NCI-H1930 (cell line): ENCODE results near the gene PDLIM7.

ENCODE experiments used
- DNase-seq, 2 experiments: peaks; one replicate each; lab custom pipeline; 2025; lab: John Stamatoyannopoulos, UW

Gene PDLIM7

DNA sequence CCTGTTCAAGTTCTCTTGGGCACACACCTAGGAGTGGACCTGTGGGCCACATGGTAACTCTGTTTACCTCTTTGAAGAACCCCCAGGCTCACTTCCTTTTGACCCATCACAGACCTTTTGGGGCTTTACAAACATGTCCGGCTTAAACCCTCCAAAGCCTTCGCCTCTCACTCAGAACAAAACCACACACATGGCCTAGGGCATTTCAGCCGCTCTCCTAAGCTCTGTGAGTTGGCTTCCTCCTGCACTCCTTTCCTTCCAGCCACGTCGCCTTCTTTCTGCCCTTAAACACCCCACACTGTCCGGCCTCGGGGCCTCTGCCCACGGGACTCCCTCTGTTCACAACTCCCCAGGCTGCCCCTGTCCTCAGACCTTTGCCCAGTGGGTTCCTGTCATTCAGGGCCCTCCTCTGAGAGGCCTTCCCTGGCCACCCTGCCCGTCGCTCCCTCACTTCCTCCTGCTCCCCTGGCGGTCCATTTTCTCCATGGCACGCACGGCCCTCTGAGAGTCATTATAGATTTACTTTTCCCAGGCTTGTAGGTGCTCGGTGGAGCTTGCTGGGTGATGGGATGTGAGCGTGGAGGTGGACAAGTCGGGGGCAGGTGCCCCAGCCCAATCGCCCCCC is 10.3 kb upstream of the PDLIM7 start:
- no peak for DNase-seq

DNA sequence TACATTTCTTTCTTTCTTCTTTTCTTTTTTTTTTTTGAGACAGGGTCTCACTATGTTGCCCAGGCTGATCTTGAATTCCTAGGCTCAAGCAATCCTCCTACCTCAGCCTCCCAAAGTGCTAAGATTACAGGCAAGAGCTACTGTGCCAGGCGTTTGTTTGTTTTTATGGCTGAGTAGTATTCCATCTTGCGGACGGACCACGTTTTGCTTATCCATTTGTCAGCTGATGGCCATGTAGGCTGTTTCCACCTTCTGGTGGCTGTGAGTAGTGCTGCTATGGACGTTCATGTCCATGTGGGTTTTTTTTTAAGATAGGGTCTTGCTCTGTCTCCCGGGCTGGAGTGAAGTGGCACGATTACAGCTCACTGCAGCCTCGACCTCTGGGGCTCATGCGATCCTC is 9.8 kb upstream of the PDLIM7 start:
- no peak for DNase-seq

DNA sequence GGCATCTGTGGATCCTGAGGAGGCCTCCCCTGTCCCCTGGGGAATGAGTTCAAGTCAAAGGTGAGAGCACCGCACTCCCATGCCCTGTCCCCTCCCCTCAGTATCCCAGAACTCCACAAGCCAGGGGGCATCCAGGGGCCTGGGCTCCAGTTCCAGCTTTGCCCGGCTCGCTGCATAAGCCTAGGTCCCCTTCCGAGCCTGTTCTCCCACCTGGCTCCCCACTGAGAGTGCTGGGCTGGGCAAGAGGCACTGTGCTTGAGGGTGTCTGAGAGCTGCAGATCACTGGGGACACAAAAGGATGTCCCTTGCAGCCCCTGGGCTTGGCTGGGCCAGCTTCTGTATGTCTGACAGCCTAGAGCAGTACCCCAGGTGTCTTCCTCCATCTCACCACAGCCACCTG is 7.7 kb upstream of the PDLIM7 start:
- DNase-seq, result no peak

DNA sequence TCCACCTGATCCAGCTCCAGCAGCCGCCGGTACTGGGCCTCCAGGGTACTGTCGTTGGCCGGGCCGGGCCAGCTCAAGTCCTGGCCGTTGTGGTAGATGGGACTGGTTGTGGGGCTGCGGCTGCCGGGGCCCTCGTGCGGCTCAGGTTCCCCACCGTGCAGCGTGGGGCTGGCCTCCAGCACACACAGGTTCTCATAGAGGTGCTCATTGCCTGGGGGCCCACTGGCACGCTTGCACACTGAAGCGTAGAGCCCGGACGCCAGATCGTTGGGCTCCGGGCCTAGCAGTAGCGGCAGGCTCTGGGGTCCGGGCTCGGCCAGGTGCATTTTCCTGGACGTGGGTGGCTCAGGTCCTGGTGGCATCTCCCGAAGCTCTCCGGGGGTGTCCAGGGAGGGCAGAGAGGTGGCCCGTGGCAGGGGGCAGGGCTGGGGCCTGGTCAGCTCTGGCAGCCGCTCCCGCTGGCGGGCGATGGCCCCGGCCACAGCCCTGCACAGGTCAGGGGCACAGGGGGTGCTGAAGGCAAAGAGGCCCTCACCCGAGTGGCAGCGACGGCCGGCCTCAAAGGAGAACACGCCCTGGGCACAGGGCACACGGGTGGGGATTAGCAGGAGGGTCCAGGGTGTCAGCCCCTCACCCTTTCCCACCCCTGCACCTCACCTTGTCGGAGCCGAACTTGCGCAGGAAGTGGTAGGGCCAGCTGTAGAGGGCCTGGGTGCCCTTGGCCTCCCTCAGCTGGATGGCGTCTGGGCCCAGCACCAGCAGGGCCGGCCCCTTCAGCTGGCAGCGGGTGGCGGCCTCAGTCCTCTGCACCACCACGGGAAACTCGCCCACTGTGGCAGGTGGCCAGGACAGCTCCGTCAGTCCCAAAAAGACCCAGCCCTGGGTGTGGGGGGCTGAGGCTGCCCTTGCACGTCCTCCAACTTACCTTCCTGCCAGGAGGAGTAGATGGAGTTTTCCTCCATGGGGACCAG is 7.0 kb upstream of the PDLIM7 start:
- DNase-seq, result no peak

DNA sequence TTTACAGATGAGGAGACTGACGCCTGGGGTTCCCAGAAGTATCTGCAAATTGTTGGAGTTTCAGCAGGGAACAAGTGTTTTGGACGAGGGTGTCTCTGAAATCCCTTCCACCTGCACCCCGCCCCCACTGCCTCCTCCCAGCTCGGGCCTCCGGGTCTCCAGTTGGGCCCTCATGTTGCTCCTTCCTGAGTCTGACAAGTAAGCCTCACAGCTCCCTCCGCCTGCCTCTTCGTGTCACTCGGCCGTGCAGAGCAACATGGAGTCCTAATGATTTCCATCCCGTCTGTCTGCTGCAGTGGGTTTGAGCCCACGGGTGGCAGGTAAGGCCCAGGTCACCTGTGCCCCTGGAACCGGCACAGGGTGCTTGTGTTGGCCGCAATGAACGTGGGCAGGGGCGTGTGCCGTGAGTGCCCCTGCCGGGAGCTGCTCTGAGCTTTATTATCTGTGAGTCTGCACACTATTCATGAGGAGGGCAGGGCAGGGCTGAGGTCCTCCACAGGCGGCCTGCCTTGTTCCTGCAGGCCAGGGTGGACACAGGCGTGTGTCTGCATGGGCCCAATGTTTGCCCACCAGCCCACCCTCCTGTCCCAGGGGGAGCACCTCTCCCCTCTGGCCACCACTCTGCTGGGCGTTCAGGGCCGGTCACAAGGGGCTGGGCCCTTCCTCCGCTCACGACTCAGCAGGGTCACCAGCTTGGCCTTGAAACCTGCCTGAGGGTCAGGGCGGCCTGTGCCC is 6.1 kb upstream of the PDLIM7 start:
- DNase-seq, result no peak

DNA sequence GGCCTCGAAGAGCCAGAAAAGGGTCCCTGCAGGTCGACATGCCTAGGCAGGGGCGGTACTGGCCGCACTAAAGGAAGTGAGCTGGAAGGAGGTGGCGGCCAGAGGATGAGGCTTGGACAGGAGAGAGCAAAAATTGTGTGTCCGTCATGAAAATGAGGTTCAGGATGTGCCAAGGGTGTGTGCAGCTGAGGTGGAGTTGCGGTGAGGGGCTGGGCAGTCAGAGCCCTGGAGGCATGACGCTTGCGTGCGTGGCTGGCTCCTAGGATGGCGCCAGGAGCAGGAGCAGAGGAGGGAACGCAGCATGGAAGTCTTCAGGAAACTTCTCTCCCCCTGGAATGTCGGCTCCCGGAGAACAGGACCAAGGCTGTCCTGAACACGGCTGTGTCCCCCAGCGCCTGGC is 5.5 kb upstream of the PDLIM7 start:
- no peak for DNase-seq

DNA sequence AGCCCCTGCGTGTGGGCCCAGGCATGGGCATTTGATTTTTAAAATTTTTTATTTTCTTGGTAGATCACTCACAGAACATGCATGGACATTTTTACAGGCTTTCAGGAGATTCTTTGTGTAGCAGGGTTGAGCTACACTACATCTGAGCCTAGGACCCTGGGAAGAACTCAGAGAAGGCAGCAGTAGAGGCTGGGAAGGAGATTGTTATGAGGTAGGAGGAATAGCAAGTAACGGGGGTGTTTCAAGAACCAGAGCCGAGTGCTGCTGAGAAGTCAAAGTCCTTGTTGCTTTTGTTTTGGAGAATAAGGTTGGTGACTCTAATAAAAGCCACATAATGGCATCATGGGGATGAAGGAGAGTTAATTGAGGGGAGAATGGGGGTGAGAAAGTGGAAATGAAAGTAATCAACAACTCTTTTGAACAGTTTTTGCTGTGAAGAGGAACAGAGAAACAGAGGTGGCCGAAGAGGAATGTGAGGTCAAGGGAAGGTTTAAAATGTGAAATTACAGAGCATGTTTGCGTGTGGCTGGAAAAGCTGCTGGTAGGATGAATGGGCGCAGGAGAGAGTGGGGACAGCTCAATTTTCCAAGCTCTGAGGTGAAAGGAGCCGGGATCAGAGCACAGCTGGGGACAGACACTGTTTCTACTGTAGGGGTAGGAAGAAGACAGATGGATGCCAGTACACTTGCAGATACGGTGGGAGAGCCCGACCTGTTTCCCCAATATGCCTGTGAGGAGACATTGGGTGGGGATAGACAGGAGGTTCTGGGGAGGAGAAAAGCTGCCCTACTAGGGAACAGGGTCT is 4.7 kb upstream of the PDLIM7 start:
- DNase-seq, result no peak

DNA sequence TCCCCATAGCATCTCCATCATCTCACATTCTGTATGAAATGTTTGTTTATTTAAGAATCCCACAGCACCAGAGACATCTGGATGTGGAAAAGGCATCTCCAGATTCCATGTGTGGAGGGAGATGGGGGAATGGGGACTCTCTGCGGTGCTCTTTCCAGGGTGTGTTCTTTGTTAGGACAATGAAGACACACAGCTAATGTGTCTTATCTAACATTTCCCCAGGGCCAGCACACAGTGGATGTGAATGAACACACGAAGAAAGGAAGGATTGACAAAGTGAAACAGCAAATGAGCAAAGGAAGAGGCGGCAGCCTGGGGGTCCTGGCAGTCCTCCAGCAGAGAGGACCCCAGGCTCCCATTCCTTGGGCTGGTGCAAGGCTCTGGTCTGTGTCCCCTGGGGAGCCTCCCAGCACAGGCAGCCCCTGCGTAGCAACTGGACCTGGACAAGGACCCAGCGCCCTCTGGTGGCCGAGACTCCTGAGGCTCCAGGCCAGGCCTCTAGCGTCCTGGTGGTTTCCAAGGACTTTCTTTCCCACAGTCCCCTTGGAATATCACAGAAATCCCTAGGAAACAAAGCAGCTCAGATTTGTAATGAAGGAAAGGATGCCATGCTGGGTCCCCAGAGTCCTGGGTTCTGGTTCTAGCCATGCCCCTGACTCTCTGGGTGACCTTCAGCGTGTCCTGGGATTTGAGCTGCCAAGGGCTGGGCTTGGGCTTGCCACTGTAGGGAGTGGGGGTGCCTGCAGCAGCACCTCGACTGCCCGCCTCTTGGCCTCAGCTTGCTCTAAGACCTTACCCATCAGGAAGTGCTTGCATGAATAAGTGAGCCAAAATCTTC is 3.5 kb upstream of the PDLIM7 start:
- peak; percentile 54 to 64 for DNase-seq

DNA sequence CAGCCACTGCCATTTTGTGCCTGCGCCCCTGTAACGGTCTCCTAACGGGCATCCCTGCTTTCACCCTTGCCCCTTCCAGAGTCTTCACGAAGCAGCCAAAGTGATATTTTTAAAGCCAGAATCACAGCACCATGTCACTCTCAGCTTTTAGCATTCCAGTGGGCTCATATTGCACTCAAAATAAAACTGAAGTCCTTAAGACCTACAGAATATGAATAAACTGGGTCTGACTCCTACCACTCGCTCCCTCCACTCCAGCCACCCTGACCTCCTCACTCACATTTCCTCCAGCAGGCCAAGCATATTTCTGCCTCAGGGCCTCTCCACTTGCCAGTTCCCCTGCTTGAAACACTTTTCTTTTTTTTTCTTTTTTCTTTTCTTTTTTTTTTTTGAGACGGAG is 2.4 kb upstream of the PDLIM7 start:
- DNase-seq, result no peak

DNA sequence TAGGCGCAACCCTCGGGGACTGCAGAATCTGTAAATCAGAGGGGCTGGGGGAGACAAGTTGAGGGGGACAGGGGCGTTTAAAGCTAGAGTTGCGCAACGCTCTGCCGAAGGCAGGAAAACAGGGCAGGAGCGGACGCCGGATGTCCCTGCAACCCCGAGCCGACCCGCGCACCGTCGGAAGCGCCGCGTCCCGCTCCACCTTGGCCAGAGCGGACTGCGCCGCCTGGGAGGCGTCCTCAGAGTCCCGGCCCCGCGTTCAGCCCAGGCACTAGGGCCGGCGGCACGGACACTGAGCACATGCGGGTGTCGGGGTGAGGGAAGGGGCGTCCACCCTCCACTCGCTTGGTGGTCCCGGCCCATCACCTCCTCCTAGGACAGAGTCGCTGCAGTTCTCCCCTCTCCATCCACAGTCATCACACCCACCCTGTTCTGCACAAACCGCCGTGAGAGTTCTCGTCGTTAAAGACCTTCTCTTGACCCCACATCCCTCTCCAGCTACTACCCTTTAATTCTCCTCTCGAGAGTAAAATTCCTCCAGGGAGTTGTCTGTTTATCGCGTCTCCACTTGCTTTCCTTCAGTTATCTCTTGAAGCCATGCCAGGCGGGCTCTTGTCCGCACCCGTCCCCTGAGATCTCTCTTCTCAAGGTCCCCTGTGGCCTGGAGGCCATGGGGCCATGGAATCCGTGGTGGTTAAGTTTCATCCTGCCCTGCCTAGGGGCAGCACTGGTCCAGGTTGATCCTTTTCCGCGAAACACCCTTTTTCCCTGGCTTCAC is 796 bp upstream of the PDLIM7 start:
- DNase-seq, result no peak

DNA sequence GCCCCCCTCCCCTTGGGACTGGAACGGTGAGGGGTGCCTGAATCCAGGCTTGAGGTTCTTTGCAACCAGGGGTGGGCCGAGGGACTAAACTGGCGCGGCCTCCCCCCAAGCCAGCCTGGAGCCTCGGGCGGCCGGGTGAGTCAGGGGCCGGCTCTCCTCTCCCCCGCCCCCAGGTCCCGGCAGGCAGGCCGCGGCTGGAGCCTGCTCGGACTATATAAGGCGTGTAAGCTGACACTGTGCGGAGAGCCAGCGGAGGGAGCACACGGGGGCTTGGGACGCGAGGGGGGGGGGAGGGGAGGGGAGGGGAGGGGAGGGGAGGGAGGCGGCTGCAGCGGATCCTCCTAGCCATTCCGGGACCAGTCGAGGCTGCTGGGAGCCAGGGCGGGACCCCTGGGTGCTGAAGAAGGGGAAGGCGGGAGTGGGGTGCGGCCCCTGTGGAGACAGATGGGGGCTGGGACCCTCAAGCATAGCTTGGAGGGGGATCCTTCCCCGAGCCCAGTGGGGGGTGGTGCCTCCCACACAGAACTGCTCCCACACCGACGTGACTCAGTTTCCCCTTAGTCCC is 595 bp downstream of the PDLIM7 start:
- peak; percentile 40 to 47 for DNase-seq

DNA sequence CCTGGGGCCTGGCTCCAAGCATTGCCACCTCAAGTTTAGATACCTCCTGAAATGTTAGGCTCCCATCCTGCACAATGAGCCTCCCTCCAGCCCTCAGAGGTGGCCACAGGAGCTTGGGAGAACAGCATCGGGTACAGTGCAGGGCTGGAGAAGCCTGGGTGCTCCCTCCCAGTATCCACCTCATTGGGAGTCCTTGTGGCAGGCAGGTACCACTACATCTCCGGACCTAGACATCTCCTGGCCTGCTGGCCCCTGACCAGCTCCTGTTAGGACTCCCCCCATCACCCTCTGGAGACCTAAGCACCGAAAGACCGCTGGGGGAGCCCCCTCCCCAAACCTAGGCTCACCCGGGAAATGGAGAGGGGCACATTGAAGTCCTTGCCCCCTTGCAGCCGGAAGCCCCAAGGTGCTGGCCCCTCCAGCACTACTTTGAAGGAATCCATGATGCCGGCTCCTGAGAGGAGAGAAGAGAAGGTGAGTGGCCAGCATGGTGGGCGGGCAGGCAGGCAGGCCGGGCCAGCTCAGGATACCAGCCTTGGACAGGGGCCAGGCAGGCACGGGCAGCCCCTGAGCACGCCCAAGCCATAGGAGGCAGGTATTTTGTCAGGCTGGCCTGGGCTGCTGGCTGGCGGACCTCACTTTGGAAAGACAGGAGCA is 1.2 kb downstream of the PDLIM7 start:
- DNase-seq, result no peak

DNA sequence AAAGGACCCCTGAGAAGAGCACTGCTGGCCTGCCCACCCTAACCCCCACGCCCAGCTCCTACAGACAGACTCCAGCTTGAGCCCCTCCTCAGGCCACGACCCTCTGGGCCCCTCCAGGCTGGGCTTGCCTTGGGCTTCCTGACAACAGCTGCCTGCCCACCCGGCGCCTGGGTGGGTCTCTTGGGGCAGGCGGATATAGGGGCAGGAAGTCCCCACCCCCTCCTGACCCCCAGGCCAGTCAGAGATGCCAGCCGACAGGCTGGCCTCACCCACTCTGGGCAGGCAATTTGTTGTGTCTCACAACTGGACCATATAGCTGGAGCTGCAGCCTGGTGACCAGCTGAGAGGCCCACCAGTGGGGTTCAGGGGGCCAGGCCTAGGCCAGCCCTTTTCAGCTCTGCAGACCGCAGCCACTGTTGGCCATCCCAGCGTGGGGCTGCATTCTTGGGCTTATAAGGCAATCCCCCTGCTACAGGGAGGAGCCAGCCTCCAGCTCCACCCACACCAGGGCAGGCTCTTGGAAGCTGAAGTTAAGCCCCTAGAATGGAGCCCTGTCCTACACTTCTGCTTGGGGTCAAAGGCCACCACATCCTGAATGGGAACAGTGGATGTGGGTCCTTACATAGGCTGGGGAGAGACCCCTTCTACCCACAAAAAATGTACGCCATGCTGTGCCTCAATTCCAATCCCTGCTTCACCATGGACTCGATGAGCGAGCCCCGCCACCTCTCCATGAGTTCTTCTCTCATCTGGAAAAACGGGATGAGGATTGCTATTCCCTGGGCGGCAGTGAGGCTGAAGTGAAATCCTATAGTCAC is 2.0 kb downstream of the PDLIM7 start:
- DNase-seq, result no peak

DNA sequence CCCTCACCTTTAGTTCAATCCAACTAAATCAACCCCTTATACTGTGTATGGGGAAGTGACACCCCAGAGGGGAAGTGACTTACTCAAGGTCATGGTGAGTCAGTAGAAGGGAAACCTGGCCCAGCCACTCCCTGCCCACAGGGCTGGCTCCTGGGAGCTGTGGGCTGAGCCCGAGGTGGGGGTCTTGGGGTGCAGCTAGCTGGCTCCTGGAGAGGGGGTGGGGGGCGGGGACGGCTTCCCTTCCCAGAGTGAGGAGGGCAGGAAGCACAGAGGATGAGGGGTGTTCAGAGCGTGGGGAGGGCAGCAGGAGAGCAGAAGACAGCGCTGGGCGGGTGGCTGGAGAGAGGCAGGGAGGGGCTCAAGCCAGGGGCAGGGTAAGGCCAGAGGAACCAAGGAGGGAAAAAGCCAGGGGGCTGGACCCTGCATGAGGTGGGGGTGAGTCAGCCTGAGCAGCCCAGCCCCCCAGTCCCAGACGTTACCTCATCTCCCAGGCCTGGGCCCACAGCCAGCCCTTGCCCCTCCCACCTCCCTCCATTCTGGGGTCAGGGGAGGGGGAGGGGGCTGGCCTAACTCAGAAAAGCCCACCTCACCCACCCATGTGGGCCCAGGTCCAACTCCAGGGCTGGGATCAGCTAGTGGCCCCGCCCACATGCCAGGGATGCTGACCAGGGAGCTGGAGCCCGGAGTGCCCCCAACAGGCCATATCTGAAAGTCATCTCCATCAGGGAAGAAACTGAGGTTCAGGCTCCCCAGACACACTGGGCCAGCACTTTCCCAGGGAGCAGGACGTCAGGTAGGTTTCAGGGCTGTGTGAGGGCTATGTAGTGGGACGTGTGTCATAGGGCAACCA is 2.8 kb downstream of the PDLIM7 start:
- no peak for DNase-seq

DNA sequence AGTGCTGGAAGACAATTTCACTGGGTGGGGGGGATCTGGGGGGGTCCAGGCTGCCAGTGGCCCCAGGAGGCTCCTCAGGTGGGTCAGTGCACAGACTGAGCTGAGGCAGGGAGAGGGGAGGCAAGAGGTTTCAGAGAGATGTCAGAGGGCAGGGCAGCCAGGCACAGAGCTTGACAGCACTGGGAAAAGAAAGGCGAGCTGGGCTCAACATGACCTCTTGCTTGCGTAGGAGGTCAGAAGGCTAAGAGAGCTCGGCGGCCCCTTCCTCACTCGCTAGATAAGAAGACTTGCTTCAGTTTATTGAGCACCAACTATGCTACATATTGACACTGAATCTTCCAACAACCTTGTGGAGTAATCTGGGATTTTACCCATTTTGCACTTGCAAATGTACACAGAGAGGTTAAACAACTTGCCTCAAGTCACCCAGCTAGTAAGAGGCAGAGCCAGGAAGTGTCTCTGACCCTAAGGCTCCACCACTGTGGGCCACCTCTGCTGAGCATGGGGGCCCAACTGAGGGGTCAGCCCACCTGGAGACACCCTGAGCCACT is 3.5 kb downstream of the PDLIM7 start:
- no peak for DNase-seq

DNA sequence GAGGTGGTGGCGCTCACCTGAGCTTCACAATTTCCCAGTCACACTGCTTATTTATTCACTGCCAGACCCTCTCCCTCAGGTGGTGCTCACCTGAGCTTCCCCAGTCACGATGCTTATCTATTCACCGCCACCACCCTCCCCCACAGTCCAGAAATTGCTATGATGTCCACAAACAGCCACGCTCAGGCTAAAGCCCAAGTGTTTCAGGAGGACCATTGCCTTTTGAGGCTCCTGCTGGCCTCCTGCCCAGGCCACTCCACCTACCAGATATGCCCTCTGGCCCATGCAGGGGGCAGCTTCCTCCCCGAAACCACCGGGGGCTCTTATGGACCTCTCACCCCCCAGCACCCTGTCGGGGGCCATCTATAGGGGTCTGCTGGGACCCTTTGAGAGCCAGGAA is 4.6 kb downstream of the PDLIM7 start:
- DNase-seq, result no peak
